NB4 (cell line): ENCODE measurements around the gene LIPE.
A peak's percentile ranks its signal among the peaks of the same experiment; 100 is the strongest.

ENCODE experiments used
- DNase-seq: peaks from one replicate; pipeline ENCODE4 v3.0.0; 2010; ENCODE audit warnings: low read depth
- H3K4me3 ChIP-seq: one replicate; pipeline ENCODE4 v1.5.1; 2011; ENCODE audit warnings: mild to moderate bottlenecking, low read depth, low read length, moderate library complexity
- CTCF ChIP-seq: IDR thresholded peaks from one replicate; pipeline ENCODE4 v1.5.1; 2012; ENCODE audit warnings: low read depth, low read length
- MAX ChIP-seq: IDR thresholded peaks from 2 replicates; pipeline ENCODE4 v1.6.1; 2011; ENCODE audit warnings: low read depth, low read length
- MYC ChIP-seq: IDR thresholded peaks from 2 replicates; pipeline ENCODE4 v1.6.1; 2011; ENCODE audit warnings: low read depth, low read length
- POLR2A ChIP-seq: IDR thresholded peaks from 2 replicates; pipeline ENCODE4 v1.6.1; 2011; ENCODE audit warnings: mild to moderate bottlenecking; ENCODE audit not compliant: insufficient read length; ENCODE audit errors: extremely low read depth

The LIPE gene

GRCh38 chr19:42406111-42406510 is 21.1 kb downstream of the LIPE start:
- DNase-seq = no peak
- TF ChIP-seq CTCF (no peak), MAX (no peak), MYC (no peak), POLR2A (no peak)
- H3K4me3 ChIP-seq = no peak overlapping the region

- no peak for DNase-seq
- no peak for TF ChIP-seq MAX
- no peak overlapping the region for H3K4me3 ChIP-seq
Measured at GRCh38 chr19:42403586-42403985, 23.6 kb downstream of the LIPE start.

GRCh38 chr19:42402376-42403116 is 24.6 kb downstream of the LIPE start:
- DNase-seq = no peak
- H3K4me3 ChIP-seq = no peak overlapping the region
- TF ChIP-seq CTCF (no peak), MYC (no peak), MAX (no peak), POLR2A (no peak)

- DNase-seq = peak; percentile 64
- H3K4me3 ChIP-seq = no peak overlapping the region
- TF ChIP-seq CTCF (peak; percentile 56), MYC (no peak), POLR2A (no peak), MAX (no peak)
Measured at GRCh38 chr19:42401365-42402303, 25.6 kb downstream of the LIPE start.

- TF ChIP-seq MAX (no peak), CTCF (no peak), MYC (no peak), POLR2A (no peak)
- no peak overlapping the region for H3K4me3 ChIP-seq
- DNase-seq = no peak
Measured at GRCh38 chr19:42400404-42400803, 26.8 kb downstream of the LIPE start.
